NCI-H524 (cell line): ENCODE data around the gene DRG2.

Experiments used
- DNase-seq, 2 experiments: peaks; one replicate each; lab custom pipeline; 2025; lab: John Stamatoyannopoulos, UW

DRG2 gene

GRCh38 chr17:18117533-18117932 lies 29.8 kb downstream of the DRG2 start:
- DNase-seq, result no peak

- DNase-seq, result no peak
Measured at GRCh38 chr17:18117982-18118975, 30.5 kb downstream of the DRG2 start.

GRCh38 chr17:18119166-18119745 lies 31.5 kb downstream of the DRG2 start:
- DNase-seq, result no peak

- DNase-seq, result no peak
Measured at GRCh38 chr17:18119938-18120337, 32.2 kb downstream of the DRG2 start.

GRCh38 chr17:18120461-18121017 lies 32.8 kb downstream of the DRG2 start:
- no peak for DNase-seq

DNA sequence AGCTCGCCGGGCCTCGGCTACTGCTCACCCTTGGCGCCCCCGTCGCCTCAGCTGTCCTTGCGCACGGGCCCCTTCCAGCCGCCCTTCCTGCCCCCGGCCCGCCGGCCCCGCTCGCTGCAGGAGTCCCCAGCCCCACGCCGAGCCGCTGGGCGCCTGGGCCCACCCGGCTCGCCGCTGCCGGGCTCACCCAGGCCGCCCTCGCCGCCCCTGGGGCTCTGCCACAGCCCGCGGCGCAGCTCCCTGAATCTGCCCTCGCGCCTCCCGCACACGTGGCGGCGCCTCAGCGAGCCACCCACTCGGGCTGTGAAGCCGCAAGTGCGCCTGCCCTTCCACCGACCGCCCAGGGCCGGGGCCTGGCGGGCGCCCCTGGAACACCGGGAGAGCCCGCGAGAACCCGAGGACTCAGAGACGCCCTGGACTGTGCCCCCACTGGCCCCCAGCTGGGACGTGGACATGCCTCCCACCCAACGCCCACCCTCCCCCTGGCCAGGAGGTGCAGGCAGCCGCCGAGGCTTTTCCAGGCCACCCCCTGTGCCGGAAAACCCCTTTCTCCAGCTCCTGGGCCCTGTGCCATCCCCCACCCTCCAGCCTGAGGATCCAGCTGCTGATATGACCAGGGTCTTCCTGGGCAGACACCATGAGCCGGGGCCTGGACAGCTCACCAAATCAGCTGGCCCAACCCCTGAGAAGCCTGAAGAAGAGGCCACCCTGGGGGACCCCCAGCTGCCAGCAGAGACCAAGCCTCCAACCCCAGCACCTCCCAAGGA lies 33.6 kb downstream of the DRG2 start:
- DNase-seq, result no peak

DNA sequence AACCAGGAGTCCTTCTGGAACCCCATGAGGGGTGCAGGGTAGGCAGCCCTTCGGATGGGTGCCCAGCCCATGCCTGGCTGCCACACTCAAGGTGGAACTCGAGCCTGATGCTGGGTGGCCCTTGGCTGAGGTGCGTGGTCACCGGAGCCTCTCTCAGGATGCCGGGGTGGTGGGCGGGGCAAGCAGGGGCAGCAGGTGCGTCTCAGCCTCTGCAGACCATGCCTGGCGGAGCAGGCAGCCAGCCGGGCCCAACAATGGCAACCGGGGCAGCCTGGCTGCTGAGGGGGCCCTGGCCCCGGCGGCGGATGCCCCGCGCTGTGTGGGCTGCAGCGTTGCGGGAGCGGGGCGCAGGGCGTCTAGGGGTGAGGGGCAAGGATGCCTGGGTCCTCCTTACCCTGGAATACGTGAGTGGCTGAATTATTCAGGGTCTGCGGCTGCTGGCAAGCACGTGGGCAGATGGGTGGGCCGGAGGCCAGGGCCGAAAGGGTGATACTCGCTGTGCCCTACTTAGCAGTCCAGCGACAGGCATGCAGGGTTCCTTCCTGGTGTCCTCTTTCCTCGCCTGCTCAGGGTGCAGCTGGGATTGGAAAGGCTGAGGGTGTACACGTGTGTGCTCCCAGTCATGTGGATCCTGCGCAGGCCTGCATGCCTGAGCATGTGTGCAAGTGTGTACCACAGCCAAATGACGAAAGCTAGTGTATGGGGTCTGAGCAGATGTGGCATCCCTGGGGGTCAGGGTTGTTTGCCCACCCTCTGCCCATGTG lies 35.4 kb downstream of the DRG2 start:
- no peak for DNase-seq

DNA sequence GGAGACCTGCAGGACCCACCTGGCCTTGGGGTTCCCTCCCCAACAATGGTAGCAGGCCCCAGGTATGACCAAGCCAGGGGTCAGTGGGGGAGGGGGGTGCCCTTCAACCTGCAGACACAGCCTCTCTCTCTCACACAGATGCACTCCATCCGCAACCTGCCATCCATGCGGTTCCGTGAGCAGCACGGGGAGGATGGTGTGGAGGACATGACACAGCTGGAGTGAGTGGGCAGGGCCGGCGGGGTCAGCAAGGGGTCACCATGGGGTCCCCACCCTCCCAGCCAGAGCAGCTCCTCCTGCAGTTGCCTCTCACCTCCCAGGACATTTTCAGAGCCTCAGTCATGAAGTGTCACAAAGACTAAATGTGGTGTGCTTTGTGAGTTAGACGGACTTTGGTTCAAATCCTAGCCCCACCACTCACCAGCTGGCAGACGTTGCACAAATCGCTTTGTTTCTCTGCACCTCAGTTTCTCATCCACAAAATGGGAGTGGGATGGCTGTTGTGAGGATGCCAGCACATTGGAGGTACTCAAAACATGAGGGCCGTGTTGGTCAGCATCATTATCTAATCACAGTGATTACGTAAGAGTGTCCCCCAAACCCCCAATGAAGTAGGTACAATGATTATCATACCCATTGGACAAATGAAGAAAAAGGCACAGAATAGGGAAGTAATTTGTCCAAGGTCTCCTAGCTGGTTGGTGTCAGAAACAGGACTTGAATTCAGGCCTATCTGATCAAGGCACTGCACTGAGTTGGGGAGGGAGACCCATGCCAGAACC lies 36.8 kb downstream of the DRG2 start:
- no peak for DNase-seq

- peak in 1 of 2 experiments; percentile 17 for DNase-seq
Measured at GRCh38 chr17:18129041-18129502, 41.3 kb downstream of the DRG2 start.

- no peak for DNase-seq
Measured at GRCh38 chr17:18132711-18133110, 45.0 kb downstream of the DRG2 start.

- no peak for DNase-seq
Measured at GRCh38 chr17:18136357-18136756, 48.6 kb downstream of the DRG2 start.

GRCh38 chr17:18138065-18138749 lies 50.5 kb downstream of the DRG2 start:
- no peak for DNase-seq

- DNase-seq, result no peak
Measured at GRCh38 chr17:18139092-18139491, 51.3 kb downstream of the DRG2 start.

- no peak for DNase-seq
Measured at GRCh38 chr17:18139498-18139897, 51.8 kb downstream of the DRG2 start.

DNA sequence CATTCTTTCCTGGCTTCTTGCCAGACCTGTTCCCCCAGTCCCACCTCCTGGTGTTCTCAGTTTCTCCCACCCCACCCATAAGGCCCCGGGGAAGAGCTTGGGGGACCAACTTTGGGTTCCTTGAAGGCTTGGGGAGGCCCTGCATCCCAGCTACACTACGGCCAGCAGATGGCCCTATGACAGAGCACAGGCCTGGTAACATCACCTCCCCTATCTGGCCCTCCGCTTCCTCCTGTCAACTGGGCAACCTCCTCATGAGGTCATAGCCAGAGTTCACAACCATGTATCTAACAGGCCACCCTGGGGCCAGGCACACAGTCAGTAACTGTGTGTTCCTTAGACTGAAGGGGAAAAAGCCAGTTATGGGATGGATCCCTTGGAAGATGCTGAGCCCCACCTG lies 52.2 kb downstream of the DRG2 start:
- no peak for DNase-seq

DNA sequence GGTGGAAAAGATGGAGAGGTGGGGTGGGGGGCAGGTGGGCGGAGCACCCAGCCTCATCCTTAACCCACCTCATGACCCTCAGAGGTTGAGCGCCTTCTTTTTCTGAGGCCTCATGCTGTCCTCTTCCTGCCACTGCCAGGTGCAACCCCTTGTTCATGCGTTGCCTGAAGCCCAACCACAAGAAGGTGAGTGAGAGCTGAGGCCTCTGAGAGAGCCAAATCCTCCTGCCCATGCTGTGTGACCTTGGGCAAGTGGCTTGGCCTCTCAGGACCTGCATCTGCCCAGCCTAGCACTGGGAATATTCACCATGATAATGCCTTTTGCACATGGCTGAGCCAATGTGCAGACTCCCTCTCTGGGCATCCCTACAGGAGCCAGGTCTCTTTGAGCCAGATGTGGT lies 52.9 kb downstream of the DRG2 start:
- no peak for DNase-seq

DNA sequence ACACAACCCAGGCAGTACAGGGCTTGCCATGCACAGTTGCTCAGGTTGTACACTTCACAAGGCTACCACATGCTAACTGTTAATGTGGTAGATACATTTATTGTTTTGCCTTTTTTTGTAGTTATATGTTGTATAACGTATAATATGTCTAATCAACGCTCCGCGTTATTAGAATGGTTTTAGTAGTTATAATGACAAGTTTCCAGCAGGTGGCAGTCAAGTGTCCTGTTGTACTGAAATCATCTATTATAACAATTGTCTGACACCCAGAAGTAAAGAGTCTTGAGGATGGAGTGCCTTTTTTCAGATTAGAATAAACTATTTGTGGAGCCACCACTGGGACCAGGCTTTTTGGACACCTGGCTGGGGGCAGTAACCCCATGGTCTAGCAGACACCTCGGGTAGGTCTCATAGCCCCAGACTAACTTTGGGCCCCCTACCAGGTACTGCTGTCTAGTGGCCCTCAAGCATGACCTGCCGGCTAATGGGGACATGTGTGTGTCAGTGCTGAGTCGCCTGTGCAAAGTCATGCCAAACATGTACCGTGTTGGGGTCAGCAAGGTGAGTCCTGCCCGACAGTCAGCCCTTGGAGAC lies 53.6 kb downstream of the DRG2 start:
- peak; percentile 30 to 43 for DNase-seq

DNA sequence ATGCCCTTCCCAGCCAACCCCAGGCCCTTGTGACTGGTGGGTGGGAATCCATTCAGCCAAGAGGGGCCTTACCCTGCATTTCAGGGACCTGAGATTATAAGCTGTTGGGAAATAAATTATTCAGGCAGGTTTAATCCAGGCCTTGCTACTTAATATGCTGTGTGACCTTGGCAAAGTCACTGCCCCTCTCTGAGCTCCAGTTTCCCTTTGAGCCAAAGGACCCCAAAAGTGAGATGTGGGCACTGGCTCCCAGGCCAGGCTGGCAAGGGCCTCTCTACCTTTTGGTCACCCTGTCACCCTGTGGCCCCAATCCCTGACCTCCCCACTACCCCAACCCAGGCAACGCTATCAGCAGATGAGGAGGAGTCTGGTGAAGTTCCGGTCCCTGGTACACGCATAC lies 54.7 kb downstream of the DRG2 start:
- DNase-seq, result no peak

GRCh38 chr17:18143044-18143936 lies 55.5 kb downstream of the DRG2 start:
- DNase-seq, result no peak
